K562 (cell line): ENCODE data around the gene FGFRL1. TPM values are rescaled to one million over a fixed set of nuclear protein-coding genes. Genes with fewer than 3 reads are reported as not detected.
A peak's percentile ranks its signal among the peaks of the same experiment; 100 is the strongest.

Experiments
- ATAC-seq: fragments of 200-7000 bp; cut with Tn5 transposase; 3 replicates; pipeline ENCODE4 v1.9.1; 2020; ENCODE audit warnings: moderate library complexity
- BruUV-seq: library from RNA; stranded (reverse); fragments of 400-500 nt; replicated peaks from 2 replicates; lab custom pipeline; 2021; lab: Mats Ljungman, UMichigan
- CTCF ChIA-PET: fragments of 300-600 bp; formaldehyde crosslinking; extraction: SDS; loops from one replicate; lab custom pipeline; 2021; ENCODE audit warnings: low intra/inter-chr PET ratio; lab: Yijun Ruan, JAX
- POLR2A ChIA-PET: fragments of 300-600, 350-650 bp; sonication (Branson Sonifier 250); formaldehyde crosslinking; extraction: SDS; loops from one replicate; lab custom pipeline; 2021; ENCODE audit warnings: antibody characterized with exemption, inconsistent platforms; lab: Yijun Ruan, JAX
- DNase-seq, 4 experiments: peaks; one replicate each; pipeline versions ENCODE4 v3.0.0 to v3.0.0-alpha.2; 2011 to 2018; ENCODE audit warnings: low spot score in 3 of 4, mixed read lengths in 3 of 4; ENCODE audit errors: extremely low read depth in 1 of 4
- FAIRE-seq: peaks from 2 replicates; lab custom pipeline; 2011; peaks lifted over from hg19 to GRCh38; lab: Jason Lieb, UNC
- H2AFZ ChIP-seq: 2 replicates; pipeline ENCODE4 v1.6.0; 2011; ENCODE audit warnings: low read depth, low read length, control low read depth, inconsistent platforms
- H3K27ac ChIP-seq: fragments of 200-600 bp; 3 replicates; pipeline ENCODE4 v1.8.0; 2011; ENCODE audit warnings: low read depth, mild to moderate bottlenecking, control low read depth, inconsistent platforms, low read length, moderate library complexity, mixed read lengths; ENCODE audit errors: extremely low read depth
- H3K27me3 ChIP-seq, 2 experiments: fragments of 300-600 bp in 1 of 2; 2 replicates in 1 of 2; 3 replicates in 1 of 2; pipeline versions ENCODE4 v1.6.0 to v1.8.0; 2011; ENCODE audit warnings: inconsistent platforms in 2 of 2, low read length in 2 of 2, mild to moderate bottlenecking in 1 of 2, mixed read lengths in 1 of 2, moderate library complexity in 1 of 2; ENCODE audit not compliant: control insufficient read depth in 2 of 2, insufficient read depth in 2 of 2
- H3K36me3 ChIP-seq: fragments of 300-600 bp; 3 replicates; pipeline ENCODE4 v1.8.0; 2011; ENCODE audit warnings: mild to moderate bottlenecking, low read length, inconsistent platforms; ENCODE audit not compliant: control insufficient read depth, insufficient read depth
- H3K4me1 ChIP-seq, 2 experiments: fragments of 200-600 bp in 1 of 2; replicated peaks in 1 of 2; 2 replicates in 1 of 2; 3 replicates in 1 of 2; pipeline versions ENCODE4 v1.5.1 to v1.8.0; 2011; ENCODE audit warnings: inconsistent platforms in 2 of 2, low read length in 2 of 2, mild to moderate bottlenecking in 1 of 2, mixed read lengths in 1 of 2, moderate library complexity in 1 of 2; ENCODE audit not compliant: control insufficient read depth in 2 of 2, insufficient read depth in 2 of 2
- H3K4me2 ChIP-seq: 2 replicates; pipeline ENCODE4 v1.6.1; 2011; ENCODE audit warnings: low read length, control low read depth, inconsistent platforms, mixed read lengths; ENCODE audit not compliant: insufficient read depth
- H3K4me3 ChIP-seq: fragments of 200-600 bp; sonication (generic), shearing (Covaris generic); 2 replicates; pipeline ENCODE4 v1.5.1; 2016; ENCODE audit warnings: control low read depth, inconsistent platforms
- H3K79me2 ChIP-seq: fragments of 200-600 bp; 3 replicates; pipeline ENCODE4 v1.8.0; 2011; ENCODE audit warnings: low read length, inconsistent platforms; ENCODE audit not compliant: control insufficient read depth, insufficient read depth
- H3K9ac ChIP-seq, 2 experiments: 2 replicates each; pipeline versions ENCODE4 v1.6.0 to v1.6.1; 2011; ENCODE audit warnings: low read depth in 2 of 2, low read length in 2 of 2, control low read depth in 1 of 2, inconsistent platforms in 1 of 2, mild to moderate bottlenecking in 1 of 2, mixed read lengths in 1 of 2; ENCODE audit not compliant: insufficient read depth in 1 of 2
- H3K9me1 ChIP-seq: one replicate; pipeline ENCODE4 v1.6.0; 2011; ENCODE audit warnings: inconsistent platforms, mild to moderate bottlenecking, low read length, moderate library complexity; ENCODE audit not compliant: control insufficient read depth, insufficient read depth
- H3K9me3 ChIP-seq: replicated peaks from 2 replicates; pipeline ENCODE4 v1.5.1; 2011; ENCODE audit warnings: low read depth, low read length, inconsistent platforms; ENCODE audit not compliant: control insufficient read depth, insufficient read depth
- H4K20me1 ChIP-seq: replicated peaks from 2 replicates; pipeline ENCODE4 v1.6.1; 2011; ENCODE audit warnings: low read length, inconsistent platforms, mixed read lengths; ENCODE audit not compliant: control insufficient read depth, insufficient read depth
- CXXC5 ChIP-seq: fragments of 250-450 bp; sonication (Bioruptor Pico); IDR thresholded peaks from 2 replicates; pipeline ENCODE4 v1.8.0; 2022; ENCODE audit warnings: inconsistent platforms, mild to moderate bottlenecking, moderate library complexity
- HDGF ChIP-seq: fragments of 450-650 bp; IDR thresholded peaks from 2 replicates; pipeline ENCODE4 v1.6.1; 2016
- KDM1A ChIP-seq, 2 experiments: fragments of 450-650 bp; IDR thresholded peaks; 2 replicates each; pipeline ENCODE4 v1.6.1; 2016; ENCODE audit warnings: mild to moderate bottlenecking in 2 of 2
- MAX ChIP-seq: sonication (generic); formaldehyde crosslinking; IDR thresholded peaks from 2 replicates; pipeline ENCODE4 v1.9.0; 2022; ENCODE audit warnings: mild to moderate bottlenecking, missing genetic modification reagents
- MED1 ChIP-seq: sonication (generic); formaldehyde crosslinking; IDR thresholded peaks from 2 replicates; pipeline ENCODE4 v1.8.1; 2023; ENCODE audit warnings: missing genetic modification reagents, borderline replicate concordance
- PRMT5 ChIP-seq: sonication (generic); formaldehyde crosslinking; IDR thresholded peaks from 2 replicates; pipeline ENCODE4 v1.5.0; 2020; ENCODE audit warnings: missing genetic modification reagents
- SRSF1 ChIP-seq: fragments of 200-400 bp; formaldehyde crosslinking; IDR thresholded peaks from 2 replicates; pipeline ENCODE4 v1.6.1; 2017; ENCODE audit warnings: mild to moderate bottlenecking, low read depth, low read length, moderate library complexity
- ZC3H4 ChIP-seq: sonication (generic); formaldehyde crosslinking; IDR thresholded peaks from 2 replicates; pipeline ENCODE4 v1.9.0; 2021; ENCODE audit warnings: missing genetic modification reagents, borderline replicate concordance
- ZKSCAN8 ChIP-seq: fragments of 200-800 bp; sonication (Bioruptor generic); IDR thresholded peaks from 2 replicates; pipeline ENCODE4 v1.6.1; 2016; ENCODE audit warnings: missing genetic modification characterization, missing compliant biosample characterization
- WGBS: fragments of 100-300 bp; shearing (Covaris generic); methylation state at CpG from one replicate; pipeline ENCODE4 v1.1.6; 2016; ENCODE audit warnings: low coverage, mixed read lengths; ENCODE audit not compliant: insufficient coverage; ENCODE audit errors: missing lambda C conversion rate; 5-methylcytosine and 5-hydroxymethylcytosine counted together
- in situ Hi-C: fragments of 300-500 bp; cut with MboI; formaldehyde crosslinking; loops from 4 replicates; pipeline ENCODE4 v1.15.0; 2018; ENCODE audit warnings: inconsistent platforms, mixed read lengths
- intact Hi-C: fragments of 100-400 bp; cut with micrococcal nuclease; formaldehyde crosslinking; loops from 2 replicates; pipeline ENCODE4 v1.14.2; 2022
- polyA plus RNA-seq, 8 experiments: library from polyadenylated mRNA; depleted of rRNA in 4 of 8; stranded (reverse) in 5 of 8; unstranded in 3 of 8; fragments of >200 nt; fragmentation: Nextera tagmentation in 2 of 8; fragmentation: Illumina TruSeq in 1 of 8; extraction: Ambion mirVana in 2 of 8; extraction: Trizol in 1 of 8; gene quantifications; 2 replicates each; pipeline versions ENCODE4 v1.2.1 to v1.2.3, GENCODE V29; 2011 to 2014; ENCODE audit warnings: inconsistent platforms in 1 of 8, missing spikeins in 1 of 8
- total RNA-seq, 7 experiments: library from RNA; depleted of rRNA in 6 of 7; stranded (reverse); fragments of >200 nt in 6 of 7; fragmentation: Illumina TruSeq in 2 of 7; extraction: Trizol in 2 of 7; gene quantifications; 2 replicates each; pipeline versions ENCODE4 v1.2.1 to v1.2.3, GENCODE V29; 2011 to 2021; ENCODE audit warnings: low replicate concordance in 1 of 7
- TF ChIP-seq, protein P1 (sequence below), 2 experiments: fragments of 450-650 bp; IDR thresholded peaks; 2 replicates each; pipeline ENCODE4 v1.6.1; 2016
- TF ChIP-seq, protein P2 (sequence below): sonication (generic); IDR thresholded peaks from 2 replicates; pipeline ENCODE4 v1.6.1; 2016

Gene FGFRL1
- total and polyA plus RNA-seq, 9 of the 15 experiments (the other 6 are each of a cell fraction or from before 2014, with no cell fraction given): 0.34 to 49.9 (median 14.6) TPM

- H3K9me3 ChIP-seq: no peaks in the 10 kb centered on the region
- no peaks in the 10 kb centered on the region for H4K20me1 ChIP-seq
- ATAC-seq: no peak
- H3K9me1 ChIP-seq: no peaks in the 10 kb centered on the region
- H3K4me1 ChIP-seq: peaks cover 50 to 93% of the 10 kb centered on the region in 2 experiments
- H3K4me3 ChIP-seq: no peak overlapping the region
- no peak for FAIRE-seq
- peak overlapping the region; percentile 93 for H2AFZ ChIP-seq
- no peak for DNase-seq
- BruUV-seq: no TSS peak
- in situ Hi-C loops: no loop called here
- 86% methylated on average over 21 of the region's 21 CpGs for WGBS
- ChIA-PET CTCF (no interaction called here), POLR2A (no interaction called here)
- H3K4me2 ChIP-seq: no peak overlapping the region; the same call in 1 of the 2 replicates
- no peaks in the 10 kb centered on the region for H3K79me2 ChIP-seq
- no peaks in the 10 kb centered on the region for H3K36me3 ChIP-seq
- H3K27ac ChIP-seq: peak overlapping the region; percentile 88; the same call in 2 of the 3 replicates
- intact Hi-C loops: loop anchor here (10.0 kb wide), 1 partner anchor 46 kb away; the partner anchor contains the start of gene SLC26A1
- H3K9ac ChIP-seq: peak overlapping the region; percentile 53 to 89; a peak in 3 of 4 replicates
- TF ChIP-seq ZC3H4: peak; percentile 32; the same call in 1 of the 2 replicates
- TF ChIP-seq ZKSCAN8: no peak
- peak; percentile 66; the same call in 1 of the 2 replicates for TF ChIP-seq HDGF
- no peak for TF ChIP-seq SRSF1
- TF ChIP-seq MED1 (CRISPR knock-in tag): peak; percentile 59; the same call in 1 of the 2 replicates
- TF ChIP-seq PRMT5: no peak
- TF ChIP-seq, protein P1, sequence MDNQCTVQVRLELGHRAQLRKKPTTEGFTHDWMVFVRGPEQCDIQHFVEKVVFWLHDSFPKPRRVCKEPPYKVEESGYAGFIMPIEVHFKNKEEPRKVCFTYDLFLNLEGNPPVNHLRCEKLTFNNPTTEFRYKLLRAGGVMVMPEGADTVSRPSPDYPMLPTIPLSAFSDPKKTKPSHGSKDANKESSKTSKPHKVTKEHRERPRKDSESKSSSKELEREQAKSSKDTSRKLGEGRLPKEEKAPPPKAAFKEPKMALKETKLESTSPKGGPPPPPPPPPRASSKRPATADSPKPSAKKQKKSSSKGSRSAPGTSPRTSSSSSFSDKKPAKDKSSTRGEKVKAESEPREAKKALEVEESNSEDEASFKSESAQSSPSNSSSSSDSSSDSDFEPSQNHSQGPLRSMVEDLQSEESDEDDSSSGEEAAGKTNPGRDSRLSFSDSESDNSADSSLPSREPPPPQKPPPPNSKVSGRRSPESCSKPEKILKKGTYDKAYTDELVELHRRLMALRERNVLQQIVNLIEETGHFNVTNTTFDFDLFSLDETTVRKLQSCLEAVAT (IDR thresholded peaks at IDR 0.05): 0 out of 4 replicates have a peak, but pooled peaks of 1 of the 2 experiments have one; percentile 27
- TF ChIP-seq KDM1A (IDR thresholded peaks at IDR 0.05): peak in 1 of 2 experiments; percentile 58; a peak in 1 of 4 replicates
- TF ChIP-seq, protein P2, sequence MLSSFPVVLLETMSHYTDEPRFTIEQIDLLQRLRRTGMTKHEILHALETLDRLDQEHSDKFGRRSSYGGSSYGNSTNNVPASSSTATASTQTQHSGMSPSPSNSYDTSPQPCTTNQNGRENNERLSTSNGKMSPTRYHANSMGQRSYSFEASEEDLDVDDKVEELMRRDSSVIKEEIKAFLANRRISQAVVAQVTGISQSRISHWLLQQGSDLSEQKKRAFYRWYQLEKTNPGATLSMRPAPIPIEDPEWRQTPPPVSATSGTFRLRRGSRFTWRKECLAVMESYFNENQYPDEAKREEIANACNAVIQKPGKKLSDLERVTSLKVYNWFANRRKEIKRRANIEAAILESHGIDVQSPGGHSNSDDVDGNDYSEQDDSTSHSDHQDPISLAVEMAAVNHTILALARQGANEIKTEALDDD: no peak
- peak; percentile 55; the same call in 1 of the 2 replicates for TF ChIP-seq MAX (CRISPR knock-in tag)
- no peak for TF ChIP-seq CXXC5 (CRISPR knock-in tag)
- TF ChIP-seq, all 486 proteins: peak for 6
- H3K27me3 ChIP-seq: no peaks in the 10 kb centered on the region
Measured at GRCh38 chr4:1040344-1041146, 29.1 kb downstream of the FGFRL1 start.
